ENCODE measurements around the gene AGPS.
"Not testable (repeated sequence)": the region's sequence is repeated elsewhere in the genome, so short reads cannot be mapped to it uniquely, and the experiment has no call there.

Gene AGPS

GRCh38 chr2:177419274-177419673 lies 26.7 kb downstream of the AGPS start:
- no peak for DNase-seq (ENCODE audit: low read depth in 2 of 2)

GRCh38 chr2:177422271-177422670 lies 29.7 kb downstream of the AGPS start:
- DNase-seq (ENCODE audit: low read depth in 2 of 2) = no peak

GRCh38 chr2:177424120-177424519 lies 31.5 kb downstream of the AGPS start:
- not testable (repeated sequence) for DNase-seq (ENCODE audit: low read depth in 2 of 2)

- not testable (repeated sequence) for DNase-seq (ENCODE audit: low read depth in 2 of 2)
Observed at GRCh38 chr2:177424620-177425019, 32.0 kb downstream of the AGPS start.

- no peak for DNase-seq (ENCODE audit: low read depth in 2 of 2)
Observed at GRCh38 chr2:177427316-177427715, 34.7 kb downstream of the AGPS start.

- not testable (repeated sequence) for DNase-seq (ENCODE audit: low read depth in 2 of 2)
Observed at GRCh38 chr2:177427936-177428335, 35.4 kb downstream of the AGPS start.

GRCh38 chr2:177429688-177430325 lies 37.2 kb downstream of the AGPS start:
- no peak for DNase-seq (ENCODE audit: low read depth in 2 of 2)

GRCh38 chr2:177430411-177430810 lies 37.8 kb downstream of the AGPS start:
- no peak for DNase-seq (ENCODE audit: low read depth in 2 of 2)

- not testable (repeated sequence) for DNase-seq (ENCODE audit: low read depth in 2 of 2)
Observed at GRCh38 chr2:177431111-177431725, 38.6 kb downstream of the AGPS start.

- no peak for DNase-seq (ENCODE audit: low read depth in 2 of 2)
Observed at GRCh38 chr2:177432703-177433102, 40.1 kb downstream of the AGPS start.

GRCh38 chr2:177433402-177433801 lies 40.8 kb downstream of the AGPS start:
- DNase-seq (ENCODE audit: low read depth in 2 of 2) = no peak

- no peak for DNase-seq (ENCODE audit: low read depth in 2 of 2)
Observed at GRCh38 chr2:177434475-177434874, 41.9 kb downstream of the AGPS start.

- no peak for DNase-seq (ENCODE audit: low read depth in 2 of 2)
Observed at GRCh38 chr2:177445200-177445599, 52.6 kb downstream of the AGPS start.

- no peak for DNase-seq (ENCODE audit: low read depth in 2 of 2)
Observed at GRCh38 chr2:177448031-177448430, 55.5 kb downstream of the AGPS start.

- no peak for DNase-seq (ENCODE audit: low read depth in 2 of 2)
Observed at GRCh38 chr2:177449159-177449558, 56.6 kb downstream of the AGPS start.

GRCh38 chr2:177455187-177455586 lies 62.6 kb downstream of the AGPS start:
- no peak for DNase-seq (ENCODE audit: low read depth in 2 of 2)

GRCh38 chr2:177459756-177460155 lies 67.2 kb downstream of the AGPS start:
- not testable (repeated sequence) for DNase-seq (ENCODE audit: low read depth in 2 of 2)

GRCh38 chr2:177460973-177461585 lies 68.5 kb downstream of the AGPS start:
- no peak for DNase-seq (ENCODE audit: low read depth in 2 of 2)

GRCh38 chr2:177464549-177464948 lies 72.0 kb downstream of the AGPS start:
- DNase-seq (ENCODE audit: low read depth in 2 of 2) = no peak

GRCh38 chr2:177465400-177466138 lies 73.0 kb downstream of the AGPS start:
- DNase-seq (ENCODE audit: low read depth in 2 of 2) = no peak

GRCh38 chr2:177466337-177467195 lies 74.0 kb downstream of the AGPS start:
- no peak for DNase-seq (ENCODE audit: low read depth in 2 of 2)

- DNase-seq (ENCODE audit: low read depth in 2 of 2) = no peak
Observed at GRCh38 chr2:177467646-177468045, 75.1 kb downstream of the AGPS start.

All from stimulated activated CD8-positive, alpha-beta memory T cell treated with anti-CD3 and anti-CD28 coated beads, Interleukin-2, amount 100 ng/mL, for 1 hour (primary cell).